Measurements from ENCODE around the gene ADGRL2. TPM values are rescaled to one million over a fixed set of nuclear protein-coding genes. Genes with fewer than 3 reads are reported as not detected.

Gene ADGRL2
- total RNA-seq, 4 donors from 2014 or later = 25.3 to 77.7 (median 27.2) TPM

DNA sequence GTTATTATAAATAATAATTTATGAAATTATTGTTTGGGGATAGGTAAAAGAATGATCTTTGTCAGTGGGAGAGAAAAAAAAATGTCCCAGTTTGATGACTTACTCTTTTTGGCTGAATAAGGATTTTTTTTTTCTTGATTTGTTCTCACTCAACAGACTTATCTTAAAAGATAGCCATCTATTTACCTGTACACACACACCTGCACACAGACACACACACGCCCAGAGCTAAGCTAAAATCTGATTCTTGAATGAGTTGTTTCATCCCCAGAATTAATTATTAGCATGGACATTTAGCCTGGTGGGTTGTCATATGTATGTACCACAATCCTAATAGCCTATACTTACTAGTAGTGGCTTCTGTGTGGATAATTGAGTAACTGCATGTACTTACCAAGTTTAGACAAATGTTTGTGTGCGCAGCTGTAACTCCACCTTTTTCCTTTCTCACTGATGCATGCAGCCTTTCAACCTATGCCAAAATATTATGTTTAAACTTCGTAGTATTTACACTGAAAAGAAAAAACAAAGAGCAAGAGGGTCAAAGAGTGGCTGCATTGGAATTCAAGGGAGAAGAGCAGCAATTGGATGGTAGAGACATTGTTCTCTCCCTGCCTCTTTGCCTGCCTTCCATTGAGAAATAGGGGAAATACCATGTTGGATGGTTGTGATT, 174.3 kb downstream of the ADGRL2 start:
- H3K9me3 ChIP-seq = no peaks in the 10 kb centered on the region
- no peak overlapping the region for H3K4me3 ChIP-seq
- no peaks in the 10 kb centered on the region for H3K27me3 ChIP-seq
- no peak for DNase-seq (ENCODE audit: low spot score in 2 of 2)
- H3K27ac ChIP-seq = no peak overlapping the region
- TF ChIP-seq EP300 (IDR thresholded peaks at IDR 0.05) = no peak
- TF ChIP-seq, protein P1, sequence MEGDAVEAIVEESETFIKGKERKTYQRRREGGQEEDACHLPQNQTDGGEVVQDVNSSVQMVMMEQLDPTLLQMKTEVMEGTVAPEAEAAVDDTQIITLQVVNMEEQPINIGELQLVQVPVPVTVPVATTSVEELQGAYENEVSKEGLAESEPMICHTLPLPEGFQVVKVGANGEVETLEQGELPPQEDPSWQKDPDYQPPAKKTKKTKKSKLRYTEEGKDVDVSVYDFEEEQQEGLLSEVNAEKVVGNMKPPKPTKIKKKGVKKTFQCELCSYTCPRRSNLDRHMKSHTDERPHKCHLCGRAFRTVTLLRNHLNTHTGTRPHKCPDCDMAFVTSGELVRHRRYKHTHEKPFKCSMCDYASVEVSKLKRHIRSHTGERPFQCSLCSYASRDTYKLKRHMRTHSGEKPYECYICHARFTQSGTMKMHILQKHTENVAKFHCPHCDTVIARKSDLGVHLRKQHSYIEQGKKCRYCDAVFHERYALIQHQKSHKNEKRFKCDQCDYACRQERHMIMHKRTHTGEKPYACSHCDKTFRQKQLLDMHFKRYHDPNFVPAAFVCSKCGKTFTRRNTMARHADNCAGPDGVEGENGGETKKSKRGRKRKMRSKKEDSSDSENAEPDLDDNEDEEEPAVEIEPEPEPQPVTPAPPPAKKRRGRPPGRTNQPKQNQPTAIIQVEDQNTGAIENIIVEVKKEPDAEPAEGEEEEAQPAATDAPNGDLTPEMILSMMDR (IDR thresholded peaks at IDR 0.05) = no peak
- TF ChIP-seq POLR2A (IDR thresholded peaks at IDR 0.05) = no peak
- peaks cover 0 to 15% (median 0%) of the 10 kb centered on the region in 3 donors for H3K36me3 ChIP-seq
- no peaks in the 10 kb centered on the region for H3K4me1 ChIP-seq
- WGBS, 2 donors = 75 to 77% methylated on average over 3 of the region's 3 CpGs

DNA sequence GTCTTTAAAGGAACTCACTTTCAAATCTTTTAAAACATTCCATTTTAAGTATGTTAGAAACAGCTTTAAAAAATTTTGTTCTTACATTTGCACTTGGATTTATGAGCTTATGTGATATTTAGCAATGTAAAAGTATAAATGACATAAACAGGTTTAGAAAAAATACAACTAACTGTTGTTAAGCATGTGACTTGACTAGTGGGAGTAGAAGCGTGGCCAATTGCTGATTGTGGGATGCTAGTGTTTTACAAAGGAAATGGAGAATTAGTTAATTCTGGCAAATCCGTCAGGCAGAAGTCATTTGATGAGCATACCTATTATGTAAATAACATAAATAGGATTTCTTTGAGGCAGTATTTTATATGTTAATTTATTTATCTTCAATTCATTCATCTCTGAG, 175.8 kb downstream of the ADGRL2 start:
- H3K9me3 ChIP-seq = no peaks in the 10 kb centered on the region
- 85% methylated on average over 2 of the region's 2 CpGs for WGBS, 2 donors
- no peak for DNase-seq (ENCODE audit: low spot score in 2 of 2)
- H3K36me3 ChIP-seq = peaks cover 0 to 11% (median 0%) of the 10 kb centered on the region in 3 donors
- TF ChIP-seq EP300 (IDR thresholded peaks at IDR 0.05) = no peak
- TF ChIP-seq POLR2A (IDR thresholded peaks at IDR 0.05) = no peak
- TF ChIP-seq, protein P1 (IDR thresholded peaks at IDR 0.05) = no peak
- no peak overlapping the region for H3K4me3 ChIP-seq
- H3K27ac ChIP-seq = no peak overlapping the region
- H3K4me1 ChIP-seq = no peaks in the 10 kb centered on the region
- H3K27me3 ChIP-seq = no peaks in the 10 kb centered on the region

DNA sequence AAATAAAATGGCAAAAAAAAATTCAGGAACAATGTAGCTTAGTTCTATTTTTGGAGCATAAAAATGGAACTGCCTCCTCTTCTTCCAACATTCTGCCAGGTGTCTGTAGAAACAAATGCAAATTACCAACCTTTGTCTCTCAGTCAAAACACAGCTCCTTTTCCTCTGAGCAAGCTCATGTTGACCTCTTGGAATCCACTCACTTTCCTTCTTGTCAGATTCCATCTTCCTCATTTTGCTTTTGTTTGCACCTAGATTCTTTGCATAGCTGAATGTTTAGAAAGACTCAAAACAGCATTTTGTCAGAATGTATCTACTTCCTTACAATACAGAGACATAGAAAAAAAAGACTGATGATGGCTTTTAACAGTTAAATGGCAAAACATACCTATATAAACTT, 178.2 kb downstream of the ADGRL2 start:
- no peaks in the 10 kb centered on the region for H3K4me1 ChIP-seq
- no peak for DNase-seq (ENCODE audit: low spot score in 2 of 2)
- TF ChIP-seq EP300 (IDR thresholded peaks at IDR 0.05) (no peak), POLR2A (IDR thresholded peaks at IDR 0.05) (no peak)
- TF ChIP-seq, protein P1 (IDR thresholded peaks at IDR 0.05) = no peak

DNA sequence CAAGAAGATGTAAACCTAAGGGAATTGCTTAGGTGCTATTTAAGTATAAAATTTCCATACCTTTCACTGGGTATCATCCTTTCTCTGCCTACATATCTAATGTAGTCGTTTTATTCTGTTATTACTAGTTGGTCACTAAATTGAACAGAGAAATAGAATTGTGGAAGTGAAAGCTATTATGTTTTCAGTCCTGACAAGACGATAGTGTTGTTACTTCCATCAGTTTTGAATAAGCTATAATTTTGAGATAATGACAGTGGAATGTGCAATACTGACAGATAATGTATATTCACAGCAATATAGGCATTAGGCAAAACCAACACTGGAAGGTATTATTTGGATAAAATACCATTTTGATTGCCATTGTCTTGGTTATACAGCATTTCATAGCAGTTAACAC, 181.8 kb downstream of the ADGRL2 start:
- 93% methylated on average over 2 of the region's 2 CpGs for WGBS, 2 donors
- Histone ChIP-seq H3K27me3 (no peaks in the 10 kb centered on the region), H3K4me1 (no peaks in the 10 kb centered on the region), H3K36me3 (peaks cover 0 to 20% (median 0%) of the 10 kb centered on the region in 3 donors), H3K27ac (no peak overlapping the region), H3K4me3 (no peak overlapping the region), H3K9me3 (no peaks in the 10 kb centered on the region)
- no peak for DNase-seq (ENCODE audit: low spot score in 2 of 2)
- TF ChIP-seq POLR2A (IDR thresholded peaks at IDR 0.05) (no peak), EP300 (IDR thresholded peaks at IDR 0.05) (no peak)
- TF ChIP-seq, protein P1 (IDR thresholded peaks at IDR 0.05) = no peak

More for the DNA sequence above, 178.2 kb downstream of the ADGRL2 start:
- no peak overlapping the region for H3K27ac ChIP-seq
- H3K36me3 ChIP-seq = peaks cover 0 to 20% (median 0%) of the 10 kb centered on the region in 3 donors
- H3K9me3 ChIP-seq = no peaks in the 10 kb centered on the region
- no peaks in the 10 kb centered on the region for H3K27me3 ChIP-seq
- no peak overlapping the region for H3K4me3 ChIP-seq

DNA sequence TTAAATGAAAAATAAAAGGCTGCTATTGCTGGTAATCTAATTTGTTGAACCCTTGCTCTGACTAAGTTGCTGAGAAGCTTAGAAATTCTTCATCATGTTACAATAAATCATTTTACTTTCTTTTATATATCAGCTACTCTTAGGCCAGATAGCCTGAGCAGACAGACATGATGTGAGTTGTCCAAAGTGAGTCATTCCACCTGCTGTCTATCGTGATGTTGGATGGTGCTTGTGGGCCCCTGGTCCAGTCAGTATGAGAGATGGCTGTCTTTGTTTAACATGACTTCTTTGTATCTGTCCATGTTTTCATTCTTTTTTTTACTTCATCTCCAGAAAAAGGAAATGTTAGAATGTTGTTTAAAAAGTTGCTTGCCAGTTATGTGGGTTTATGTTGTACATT, 188.8 kb downstream of the ADGRL2 start:
- 85 to 94% methylated on average over 1 of the region's 1 CpG for WGBS, 2 donors
- H3K36me3 ChIP-seq = peaks cover 0 to 16% (median 0%) of the 10 kb centered on the region in 3 donors
- H3K27ac ChIP-seq = no peak overlapping the region
- no peak for DNase-seq (ENCODE audit: low spot score in 2 of 2)
- TF ChIP-seq, protein P1 (IDR thresholded peaks at IDR 0.05) = no peak
- no peak for TF ChIP-seq EP300 (IDR thresholded peaks at IDR 0.05)
- no peak for TF ChIP-seq POLR2A (IDR thresholded peaks at IDR 0.05)
- H3K4me3 ChIP-seq = no peak overlapping the region
- no peaks in the 10 kb centered on the region for H3K9me3 ChIP-seq
- H3K27me3 ChIP-seq = no peaks in the 10 kb centered on the region
- no peaks in the 10 kb centered on the region for H3K4me1 ChIP-seq
